HepG2 (cell line): Measurements from ENCODE around the gene PLA2G4F. TPM values are rescaled to one million over a fixed set of nuclear protein-coding genes. Genes with fewer than 3 reads are reported as not detected.

Source experiments
- ATAC-seq: fragments of 200-7000 bp; cut with Tn5 transposase; 3 replicates; pipeline ENCODE4 v1.9.1; 2020; ENCODE audit warnings: mild to moderate bottlenecking, moderate library complexity
- BruUV-seq: library from RNA; stranded (reverse); fragments of 400-500 nt; replicated peaks from 2 replicates; lab custom pipeline; 2021; lab: Mats Ljungman, UMichigan
- CTCF ChIA-PET: fragments of 300-600 bp; formaldehyde crosslinking; extraction: SDS; loops from one replicate; lab custom pipeline; 2021; ENCODE audit warnings: low total read pairs, inconsistent platforms, low intra/inter-chr PET ratio; lab: Yijun Ruan, JAX
- POLR2A ChIA-PET: fragments of 350-600 bp; sonication (Branson Sonifier 250); formaldehyde crosslinking; loops from one replicate; lab custom pipeline; 2020; ENCODE audit warnings: antibody characterized with exemption, inconsistent platforms; lab: Yijun Ruan, JAX
- DNase-seq: peaks from one replicate; pipeline ENCODE4 v3.0.0-alpha.2; 2015; ENCODE audit warnings: low spot score
- FAIRE-seq: peaks from 3 replicates; lab custom pipeline; 2011; peaks lifted over from hg19 to GRCh38; lab: Jason Lieb, UNC
- H2AFZ ChIP-seq: one replicate; pipeline ENCODE4 v1.6.1; 2011; ENCODE audit warnings: low read length, inconsistent platforms
- H3K27ac ChIP-seq: fragments of 300-600 bp; 3 replicates; pipeline ENCODE4 v1.8.0; 2011; ENCODE audit warnings: mixed run types, mild to moderate bottlenecking, mixed read lengths, low read length, inconsistent platforms; ENCODE audit not compliant: insufficient read depth; ENCODE audit errors: extremely low read length
- H3K27me3 ChIP-seq, 2 experiments: fragments of 200-600 bp in 1 of 2; 2 replicates in 1 of 2; 3 replicates in 1 of 2; pipeline versions ENCODE4 v1.6.0 to v1.8.0; 2011; ENCODE audit warnings: low read length in 2 of 2, mild to moderate bottlenecking in 2 of 2, moderate library complexity in 2 of 2, inconsistent platforms in 1 of 2; ENCODE audit not compliant: insufficient read depth in 2 of 2, control insufficient read depth in 1 of 2
- H3K36me3 ChIP-seq, 2 experiments: fragments of 200-600 bp in 1 of 2; replicated peaks in 1 of 2; 2 replicates in 1 of 2; 3 replicates in 1 of 2; pipeline versions ENCODE4 v1.5.1 to v1.8.0; 2011; ENCODE audit warnings: low read length in 2 of 2, inconsistent platforms in 1 of 2; ENCODE audit not compliant: insufficient read depth in 2 of 2, control insufficient read depth in 1 of 2
- H3K4me1 ChIP-seq: 2 replicates; pipeline ENCODE4 v1.5.1; 2012; ENCODE audit warnings: low read length, inconsistent platforms; ENCODE audit not compliant: insufficient read depth
- H3K4me2 ChIP-seq: 2 replicates; pipeline ENCODE4 v1.6.0; 2011; ENCODE audit warnings: low read depth, low read length, inconsistent platforms
- H3K4me3 ChIP-seq, 3 experiments: fragments of 200-600 bp in 1 of 3; sonication (generic), shearing (Covaris generic) in 1 of 3; replicated peaks in 1 of 3; 2 replicates each; pipeline ENCODE4 v1.5.1; 2011 to 2016; ENCODE audit warnings: low read length in 3 of 3, inconsistent platforms in 2 of 3, low read depth in 2 of 3, mild to moderate bottlenecking in 2 of 3, control low read depth in 1 of 3, mixed read lengths in 1 of 3; ENCODE audit not compliant: insufficient read depth in 1 of 3
- H3K79me2 ChIP-seq: one replicate; pipeline ENCODE4 v1.6.1; 2011; ENCODE audit warnings: low read length, inconsistent platforms; ENCODE audit not compliant: insufficient read depth
- H3K9ac ChIP-seq: 2 replicates; pipeline ENCODE4 v1.6.0; 2011; ENCODE audit warnings: mild to moderate bottlenecking, low read depth, low read length, inconsistent platforms; ENCODE audit not compliant: insufficient read depth
- H3K9me3 ChIP-seq: 2 replicates; pipeline ENCODE4 v1.5.1; 2012; ENCODE audit warnings: mild to moderate bottlenecking, low read length
- H4K20me1 ChIP-seq: 2 replicates; pipeline ENCODE4 v1.6.0; 2011; ENCODE audit warnings: inconsistent platforms, mild to moderate bottlenecking, low read length, moderate library complexity; ENCODE audit not compliant: insufficient read depth
- FOXO1 ChIP-seq: sonication (generic); formaldehyde crosslinking; IDR thresholded peaks from 2 replicates; pipeline ENCODE4 v1.4.0; 2020; ENCODE audit warnings: missing genetic modification reagents
- HDAC1 ChIP-seq: sonication (generic); formaldehyde crosslinking; IDR thresholded peaks from 2 replicates; pipeline ENCODE4 v1.5.1; 2020; ENCODE audit warnings: mild to moderate bottlenecking, missing genetic modification reagents
- KLF12 ChIP-seq: sonication (generic); formaldehyde crosslinking; IDR thresholded peaks from 2 replicates; pipeline ENCODE4 v1.4.0; 2020; ENCODE audit warnings: missing genetic modification reagents, borderline replicate concordance
- RFXAP ChIP-seq: sonication (generic); formaldehyde crosslinking; IDR thresholded peaks from 2 replicates; pipeline ENCODE4 v1.4.0; 2020; ENCODE audit warnings: missing genetic modification reagents, borderline replicate concordance
- TCF7 ChIP-seq: sonication (generic); IDR thresholded peaks from 2 replicates; pipeline ENCODE4 v1.6.1; 2016; ENCODE audit warnings: antibody characterized with exemption, low read depth
- ZNF224 ChIP-seq: sonication (generic); formaldehyde crosslinking; IDR thresholded peaks from 2 replicates; pipeline ENCODE4 v1.5.0; 2020; ENCODE audit warnings: mild to moderate bottlenecking, missing genetic modification reagents
- ZNF432 ChIP-seq: sonication (generic); formaldehyde crosslinking; IDR thresholded peaks from 2 replicates; pipeline ENCODE4 v1.5.0; 2020; ENCODE audit warnings: missing genetic modification reagents, mild to moderate bottlenecking, borderline replicate concordance
- ZNF451 ChIP-seq: sonication (generic); formaldehyde crosslinking; IDR thresholded peaks from 2 replicates; pipeline ENCODE4 v1.5.0; 2020; ENCODE audit warnings: mild to moderate bottlenecking, missing genetic modification reagents
- ZNF501 ChIP-seq: sonication (generic); formaldehyde crosslinking; IDR thresholded peaks from 2 replicates; pipeline ENCODE4 v1.5.1; 2020; ENCODE audit warnings: mild to moderate bottlenecking, moderate library complexity, missing genetic modification reagents
- ZNF766 ChIP-seq: sonication (generic); formaldehyde crosslinking; IDR thresholded peaks from 2 replicates; pipeline ENCODE4 v1.5.0; 2020; ENCODE audit warnings: missing genetic modification reagents, borderline replicate concordance
- ZNF83 ChIP-seq: sonication (generic); formaldehyde crosslinking; IDR thresholded peaks from 2 replicates; pipeline ENCODE4 v1.4.0; 2020; ENCODE audit warnings: missing genetic modification reagents, mild to moderate bottlenecking, borderline replicate concordance
- WGBS: methylation state at CpG from one replicate; pipeline ENCODE4 v1.1.6; 2017; ENCODE audit warnings: low lambda C conversion rate; 5-methylcytosine and 5-hydroxymethylcytosine counted together
- in situ Hi-C: cut with HindIII; loops from 2 replicates; pipeline ENCODE4 v1.10.0; 2017; ENCODE audit warnings: low pct_unique_long_range_greater_than_20kb; ENCODE audit not compliant: extremely low pct_ligation_motif_present
- intact Hi-C: fragments of 100-400 bp; cut with micrococcal nuclease; formaldehyde crosslinking; loops from one replicate; pipeline ENCODE4 v1.10.0; 2022; ENCODE audit not compliant: unreplicated experiment
- polyA plus RNA-seq, 8 experiments: library from polyadenylated mRNA; depleted of rRNA in 3 of 8; stranded (reverse) in 7 of 8; unstranded in 1 of 8; fragments of >200 nt; fragmentation: Illumina TruSeq in 4 of 8; extraction: Trizol in 4 of 8; gene quantifications; 2 replicates each; pipeline versions ENCODE4 v1.2.1 to v1.2.3, GENCODE V29; 2011 to 2016; ENCODE audit warnings: low read depth in 4 of 8, missing spikeins in 1 of 8, mixed read lengths in 1 of 8; ENCODE audit not compliant: insufficient read depth in 1 of 8
- total RNA-seq, 5 experiments: library from RNA; depleted of rRNA; stranded (reverse); fragments of >200 nt; fragmentation: Illumina TruSeq; extraction: Trizol; gene quantifications; 2 replicates each; pipeline ENCODE4 v1.2.3, GENCODE V29; 2016; ENCODE audit warnings: low read depth in 1 of 5
- TF ChIP-seq, protein P1 (sequence below): sonication (generic); formaldehyde crosslinking; IDR thresholded peaks from 2 replicates; pipeline ENCODE4 v1.4.0; 2020; ENCODE audit warnings: missing genetic modification reagents
- TF ChIP-seq, protein P2 (sequence below): sonication (generic); formaldehyde crosslinking; IDR thresholded peaks from 2 replicates; pipeline ENCODE4 v1.9.0; 2022; ENCODE audit warnings: low read depth, missing genetic modification reagents
- TF ChIP-seq, protein P3 (sequence below): sonication (generic); formaldehyde crosslinking; IDR thresholded peaks from 2 replicates; pipeline ENCODE4 v1.4.0; 2020; ENCODE audit warnings: mild to moderate bottlenecking, missing genetic modification reagents
- TF ChIP-seq, protein P4 (sequence below): conservative IDR thresholded peaks from 2 replicates; pipeline ENCODE4 v1.6.1; 2018; ENCODE audit warnings: missing genetic modification reagents
- TF ChIP-seq, protein P5 (sequence below): sonication (generic); formaldehyde crosslinking; IDR thresholded peaks from 2 replicates; pipeline ENCODE4 v1.5.0; 2020; ENCODE audit warnings: missing genetic modification reagents, mild to moderate bottlenecking, borderline replicate concordance

The PLA2G4F gene
- total and polyA plus RNA-seq, 2 of the 13 experiments (the other 11 are each of a cell fraction or from before 2014, with no cell fraction given) = 0.07 TPM; not detected in 1

DNA sequence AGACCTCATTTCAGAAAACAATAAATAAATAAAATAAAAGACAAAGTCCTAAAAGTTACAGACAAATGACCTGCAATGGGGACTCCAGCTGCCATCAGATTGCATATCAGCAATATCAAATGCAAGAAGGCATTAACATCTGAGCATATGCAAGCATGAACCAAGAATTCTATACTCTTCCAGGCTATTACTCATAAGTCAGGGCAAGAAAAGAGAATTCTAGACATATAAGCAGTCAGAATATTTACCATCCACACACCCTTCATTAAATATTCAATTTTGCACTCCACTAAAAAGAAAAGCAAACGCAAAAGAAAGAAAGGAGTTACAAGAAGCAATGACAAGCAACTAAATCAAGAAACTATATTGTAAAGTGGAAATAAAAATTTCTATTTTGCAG is 21.1 kb downstream of the PLA2G4F start:
- no peak overlapping the region for H3K4me2 ChIP-seq
- no peak for FAIRE-seq
- in situ Hi-C loops = loop anchor here (5.0 kb wide), 2 partner anchors 68 to 148 kb away; no protein-coding TSS in a partner anchor
- TF ChIP-seq FOXO1 = no peak
- TF ChIP-seq, protein P1, sequence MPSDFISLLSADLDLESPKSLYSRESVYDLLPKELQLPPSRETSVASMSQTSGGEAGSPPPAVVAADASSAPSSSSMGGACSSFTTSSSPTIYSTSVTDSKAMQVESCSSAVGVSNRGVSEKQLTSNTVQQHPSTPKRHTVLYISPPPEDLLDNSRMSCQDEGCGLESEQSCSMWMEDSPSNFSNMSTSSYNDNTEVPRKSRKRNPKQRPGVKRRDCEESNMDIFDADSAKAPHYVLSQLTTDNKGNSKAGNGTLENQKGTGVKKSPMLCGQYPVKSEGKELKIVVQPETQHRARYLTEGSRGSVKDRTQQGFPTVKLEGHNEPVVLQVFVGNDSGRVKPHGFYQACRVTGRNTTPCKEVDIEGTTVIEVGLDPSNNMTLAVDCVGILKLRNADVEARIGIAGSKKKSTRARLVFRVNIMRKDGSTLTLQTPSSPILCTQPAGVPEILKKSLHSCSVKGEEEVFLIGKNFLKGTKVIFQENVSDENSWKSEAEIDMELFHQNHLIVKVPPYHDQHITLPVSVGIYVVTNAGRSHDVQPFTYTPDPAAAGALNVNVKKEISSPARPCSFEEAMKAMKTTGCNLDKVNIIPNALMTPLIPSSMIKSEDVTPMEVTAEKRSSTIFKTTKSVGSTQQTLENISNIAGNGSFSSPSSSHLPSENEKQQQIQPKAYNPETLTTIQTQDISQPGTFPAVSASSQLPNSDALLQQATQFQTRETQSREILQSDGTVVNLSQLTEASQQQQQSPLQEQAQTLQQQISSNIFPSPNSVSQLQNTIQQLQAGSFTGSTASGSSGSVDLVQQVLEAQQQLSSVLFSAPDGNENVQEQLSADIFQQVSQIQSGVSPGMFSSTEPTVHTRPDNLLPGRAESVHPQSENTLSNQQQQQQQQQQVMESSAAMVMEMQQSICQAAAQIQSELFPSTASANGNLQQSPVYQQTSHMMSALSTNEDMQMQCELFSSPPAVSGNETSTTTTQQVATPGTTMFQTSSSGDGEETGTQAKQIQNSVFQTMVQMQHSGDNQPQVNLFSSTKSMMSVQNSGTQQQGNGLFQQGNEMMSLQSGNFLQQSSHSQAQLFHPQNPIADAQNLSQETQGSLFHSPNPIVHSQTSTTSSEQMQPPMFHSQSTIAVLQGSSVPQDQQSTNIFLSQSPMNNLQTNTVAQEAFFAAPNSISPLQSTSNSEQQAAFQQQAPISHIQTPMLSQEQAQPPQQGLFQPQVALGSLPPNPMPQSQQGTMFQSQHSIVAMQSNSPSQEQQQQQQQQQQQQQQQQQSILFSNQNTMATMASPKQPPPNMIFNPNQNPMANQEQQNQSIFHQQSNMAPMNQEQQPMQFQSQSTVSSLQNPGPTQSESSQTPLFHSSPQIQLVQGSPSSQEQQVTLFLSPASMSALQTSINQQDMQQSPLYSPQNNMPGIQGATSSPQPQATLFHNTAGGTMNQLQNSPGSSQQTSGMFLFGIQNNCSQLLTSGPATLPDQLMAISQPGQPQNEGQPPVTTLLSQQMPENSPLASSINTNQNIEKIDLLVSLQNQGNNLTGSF = no peak
- TF ChIP-seq, protein P2, sequence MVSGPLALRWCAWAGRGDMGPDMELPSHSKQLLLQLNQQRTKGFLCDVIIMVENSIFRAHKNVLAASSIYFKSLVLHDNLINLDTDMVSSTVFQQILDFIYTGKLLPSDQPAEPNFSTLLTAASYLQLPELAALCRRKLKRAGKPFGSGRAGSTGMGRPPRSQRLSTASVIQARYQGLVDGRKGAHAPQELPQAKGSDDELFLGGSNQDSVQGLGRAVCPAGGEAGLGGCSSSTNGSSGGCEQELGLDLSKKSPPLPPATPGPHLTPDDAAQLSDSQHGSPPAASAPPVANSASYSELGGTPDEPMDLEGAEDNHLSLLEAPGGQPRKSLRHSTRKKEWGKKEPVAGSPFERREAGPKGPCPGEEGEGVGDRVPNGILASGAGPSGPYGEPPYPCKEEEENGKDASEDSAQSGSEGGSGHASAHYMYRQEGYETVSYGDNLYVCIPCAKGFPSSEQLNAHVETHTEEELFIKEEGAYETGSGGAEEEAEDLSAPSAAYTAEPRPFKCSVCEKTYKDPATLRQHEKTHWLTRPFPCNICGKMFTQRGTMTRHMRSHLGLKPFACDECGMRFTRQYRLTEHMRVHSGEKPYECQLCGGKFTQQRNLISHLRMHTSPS (CRISPR knock-in tag) = no peak
- TF ChIP-seq ZNF451 (CRISPR knock-in tag) = no peak
- TF ChIP-seq, protein P3, sequence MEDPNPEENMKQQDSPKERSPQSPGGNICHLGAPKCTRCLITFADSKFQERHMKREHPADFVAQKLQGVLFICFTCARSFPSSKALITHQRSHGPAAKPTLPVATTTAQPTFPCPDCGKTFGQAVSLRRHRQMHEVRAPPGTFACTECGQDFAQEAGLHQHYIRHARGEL (CRISPR knock-in tag) = no peak
- no peak for TF ChIP-seq KLF12 (CRISPR knock-in tag)
- TF ChIP-seq ZNF766 = no peak
- no peak for TF ChIP-seq TCF7
- TF ChIP-seq ZNF83 (CRISPR knock-in tag) = no peak
- no peak for TF ChIP-seq ZNF432 (CRISPR knock-in tag)
- no peak for TF ChIP-seq HDAC1
- TF ChIP-seq, protein P4, sequence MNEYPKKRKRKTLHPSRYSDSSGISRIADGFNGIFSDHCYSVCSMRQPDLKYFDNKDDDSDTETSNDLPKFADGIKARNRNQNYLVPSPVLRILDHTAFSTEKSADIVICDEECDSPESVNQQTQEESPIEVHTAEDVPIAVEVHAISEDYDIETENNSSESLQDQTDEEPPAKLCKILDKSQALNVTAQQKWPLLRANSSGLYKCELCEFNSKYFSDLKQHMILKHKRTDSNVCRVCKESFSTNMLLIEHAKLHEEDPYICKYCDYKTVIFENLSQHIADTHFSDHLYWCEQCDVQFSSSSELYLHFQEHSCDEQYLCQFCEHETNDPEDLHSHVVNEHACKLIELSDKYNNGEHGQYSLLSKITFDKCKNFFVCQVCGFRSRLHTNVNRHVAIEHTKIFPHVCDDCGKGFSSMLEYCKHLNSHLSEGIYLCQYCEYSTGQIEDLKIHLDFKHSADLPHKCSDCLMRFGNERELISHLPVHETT (CRISPR knock-in tag) = no peak
- no peak for TF ChIP-seq ZNF501 (CRISPR knock-in tag)
- TF ChIP-seq ZNF224 (CRISPR knock-in tag) = no peak
- no peak for TF ChIP-seq RFXAP (CRISPR knock-in tag)
- TF ChIP-seq, protein P5, sequence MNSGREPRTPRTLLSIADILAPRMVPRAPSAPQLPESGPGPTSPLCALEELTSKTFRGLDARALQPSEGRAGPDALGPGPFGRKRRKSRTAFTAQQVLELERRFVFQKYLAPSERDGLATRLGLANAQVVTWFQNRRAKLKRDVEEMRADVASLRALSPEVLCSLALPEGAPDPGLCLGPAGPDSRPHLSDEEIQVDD (CRISPR knock-in tag) = no peak

More for the DNA sequence above, 21.1 kb downstream of the PLA2G4F start:
- POLR2A ChIA-PET = no interaction called here
- DNase-seq = no peak
- Histone ChIP-seq H3K4me1 (peaks cover 67% of the 10 kb centered on the region), H3K4me3 (no peak overlapping the region), H3K79me2 (no peaks in the 10 kb centered on the region), H3K36me3 (no peaks in the 10 kb centered on the region), H3K9ac (no peak overlapping the region), H3K9me3 (peaks cover 24% of the 10 kb centered on the region), H4K20me1 (no peaks in the 10 kb centered on the region), H3K27ac (no peak overlapping the region), H2AFZ (no peak overlapping the region), H3K27me3 (0 out of 5 replicates have a peak, but pooled peaks cover 2 to 7% of the 10 kb centered on the region in 2 experiments)
- CTCF ChIA-PET = no interaction called here
- no peak for ATAC-seq
- intact Hi-C loops = loop anchor here (5.0 kb wide), 1 partner anchor 68 kb away; no protein-coding TSS in a partner anchor
- no TSS peak for BruUV-seq
- WGBS = 94% methylated on average over 1 of the region's 1 CpG
